Ectodermal cell (in vitro differentiated cells): ENCODE measurements around the gene KCNH6.

Experiments used
- H3K27ac ChIP-seq: 2 replicates; pipeline ENCODE4 v1.7.0; 2013; ENCODE audit warnings: mild to moderate bottlenecking, low read depth, low read length; ENCODE audit not compliant: insufficient read depth, poor library complexity, severe bottlenecking
- H3K27me3 ChIP-seq: 2 replicates; pipeline ENCODE4 v1.7.0; 2013; ENCODE audit warnings: mild to moderate bottlenecking, low read length; ENCODE audit not compliant: insufficient read depth, control insufficient read depth, poor library complexity, severe bottlenecking
- H3K36me3 ChIP-seq: one replicate; pipeline ENCODE4 v1.7.0; 2013; ENCODE audit warnings: low read length; ENCODE audit not compliant: control insufficient read depth, insufficient read depth
- H3K4me1 ChIP-seq: one replicate; pipeline ENCODE4 v1.7.0; 2013; ENCODE audit warnings: low read length; ENCODE audit not compliant: control insufficient read depth, insufficient read depth
- H3K4me3 ChIP-seq: 2 replicates; pipeline ENCODE4 v1.7.0; 2013; ENCODE audit warnings: low read depth, low read length, control low read depth; ENCODE audit not compliant: insufficient read depth
- H3K9me3 ChIP-seq: 2 replicates; pipeline ENCODE4 v1.7.0; 2013; ENCODE audit warnings: mild to moderate bottlenecking, low read length, moderate library complexity; ENCODE audit not compliant: control insufficient read depth
- WGBS, 2 experiments: methylation state at CpG; one replicate each; pipeline ENCODE4 v1.1.7; 2013; ENCODE audit warnings: missing lambda C conversion rate in 2 of 2; 5-methylcytosine and 5-hydroxymethylcytosine counted together

Gene KCNH6

DNA sequence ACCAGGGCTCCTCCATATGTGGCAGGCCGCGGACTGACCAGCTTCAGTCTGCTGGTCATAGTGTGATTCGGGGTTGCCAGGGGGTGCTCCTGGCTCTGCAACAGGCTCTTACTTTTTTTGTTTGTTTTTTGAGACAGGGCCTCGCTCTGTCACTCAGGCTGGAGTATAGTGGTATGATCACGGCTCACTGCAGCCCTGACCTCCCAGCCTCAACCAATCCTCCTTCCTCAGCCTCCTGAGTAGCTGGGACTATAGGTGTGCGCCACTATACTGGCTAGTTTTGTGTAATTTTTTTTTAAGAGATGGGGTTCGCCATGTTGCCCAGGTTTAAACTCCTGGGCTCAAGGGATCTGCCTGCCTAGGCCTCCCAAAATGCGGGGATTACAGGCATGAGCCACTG lies 11.8 kb upstream of the KCNH6 start:
- Histone ChIP-seq H3K9me3 (no peaks in the 10 kb centered on the region), H3K4me3 (no peak overlapping the region), H3K27me3 (no peaks in the 10 kb centered on the region), H3K36me3 (no peaks in the 10 kb centered on the region), H3K27ac (no peak overlapping the region), H3K4me1 (no peaks in the 10 kb centered on the region)
- WGBS, 2 experiments, result 90 to 94% methylated on average over 8 of the region's 8 CpGs

DNA sequence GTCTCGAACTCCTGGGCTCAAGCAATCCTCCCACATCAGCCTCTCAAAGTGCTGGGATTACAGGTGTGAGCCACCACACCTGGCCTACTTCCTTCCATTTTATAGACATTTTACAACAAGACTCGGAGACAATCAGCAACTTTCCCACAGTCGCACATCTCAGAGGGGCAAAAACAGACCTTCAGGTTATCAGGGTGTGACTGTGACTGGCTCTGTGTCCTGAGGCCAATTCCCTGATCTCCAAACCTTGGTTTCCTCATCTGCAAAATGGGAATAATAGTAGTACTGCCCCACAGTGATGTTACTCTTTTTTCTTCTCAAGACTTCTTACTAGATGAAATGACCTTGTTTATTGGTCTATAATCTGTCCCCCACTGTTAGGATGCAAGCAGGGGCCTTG lies 10.8 kb upstream of the KCNH6 start:
- Histone ChIP-seq H3K4me1 (no peaks in the 10 kb centered on the region), H3K27ac (no peak overlapping the region), H3K27me3 (no peaks in the 10 kb centered on the region), H3K9me3 (no peaks in the 10 kb centered on the region), H3K36me3 (no peaks in the 10 kb centered on the region), H3K4me3 (no peak overlapping the region)
- 93 to 96% methylated on average over 3 of the region's 3 CpGs for WGBS, 2 experiments

DNA sequence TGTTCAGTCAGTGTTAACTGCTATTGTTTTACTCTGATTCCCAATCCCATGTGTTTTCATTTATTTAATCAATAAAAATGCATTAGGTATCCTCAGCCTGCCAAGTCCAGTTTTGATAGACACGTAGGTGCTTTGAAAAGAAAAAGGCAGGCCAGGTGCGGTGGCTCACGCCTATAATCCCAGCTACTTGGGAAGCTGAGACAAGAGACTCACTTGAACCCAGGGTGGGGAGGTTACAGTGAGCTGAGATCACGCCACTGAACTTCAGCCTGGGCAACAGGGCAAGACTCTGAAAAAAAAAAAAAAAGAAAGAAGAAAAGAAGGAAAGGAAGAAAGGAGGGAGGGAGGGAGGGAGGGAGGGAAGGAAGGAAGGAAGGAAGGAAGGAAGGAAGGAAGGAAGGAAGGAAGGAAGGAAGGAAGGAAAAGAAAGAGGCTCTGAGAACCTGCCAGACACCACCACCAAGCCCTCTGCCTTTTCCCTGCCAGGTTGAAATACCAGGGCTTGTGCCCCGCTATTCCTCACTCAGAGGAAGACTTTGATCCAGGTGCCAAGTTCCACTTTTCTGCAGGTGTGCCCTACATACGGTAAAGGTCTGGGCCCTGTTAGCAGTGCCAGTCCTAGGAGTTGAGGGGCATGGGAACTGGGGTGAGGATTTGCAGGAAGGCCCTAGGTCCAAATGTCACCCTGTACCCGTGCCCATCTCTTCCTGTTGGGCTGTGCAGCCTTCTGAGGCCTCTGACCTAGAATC lies 10.1 kb upstream of the KCNH6 start:
- 94 to 95% methylated on average over 7 of the region's 7 CpGs for WGBS, 2 experiments
- no peaks in the 10 kb centered on the region for H3K36me3 ChIP-seq
- H3K4me3 ChIP-seq, result no peak overlapping the region
- no peak overlapping the region for H3K27ac ChIP-seq
- no peaks in the 10 kb centered on the region for H3K27me3 ChIP-seq
- no peaks in the 10 kb centered on the region for H3K9me3 ChIP-seq
- H3K4me1 ChIP-seq, result no peaks in the 10 kb centered on the region

DNA sequence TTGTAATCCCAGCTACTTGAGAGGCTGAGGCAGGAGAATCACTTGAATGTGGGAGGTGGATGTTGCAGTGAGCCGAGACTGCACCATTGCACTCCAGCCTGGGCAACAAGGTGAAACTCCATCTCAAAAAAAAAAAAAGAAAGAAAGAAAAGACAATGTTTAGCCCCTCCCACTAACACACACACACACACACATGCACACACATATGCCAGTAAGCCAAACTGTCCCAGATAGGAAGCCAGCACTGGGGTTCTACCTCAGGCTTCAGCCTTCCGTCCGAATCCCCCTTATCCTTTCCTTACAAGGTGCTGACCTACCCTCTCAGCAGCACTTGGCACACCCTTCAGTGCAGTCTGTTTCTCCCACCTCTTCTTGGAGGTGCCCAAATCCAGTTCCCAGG lies 8.7 kb upstream of the KCNH6 start:
- H3K36me3 ChIP-seq, result no peaks in the 10 kb centered on the region
- no peaks in the 10 kb centered on the region for H3K4me1 ChIP-seq
- WGBS, 2 experiments, result 91% methylated on average over 3 of the region's 3 CpGs
- H3K9me3 ChIP-seq, result no peaks in the 10 kb centered on the region
- H3K27me3 ChIP-seq, result no peaks in the 10 kb centered on the region
- H3K4me3 ChIP-seq, result no peak overlapping the region
- no peak overlapping the region for H3K27ac ChIP-seq

DNA sequence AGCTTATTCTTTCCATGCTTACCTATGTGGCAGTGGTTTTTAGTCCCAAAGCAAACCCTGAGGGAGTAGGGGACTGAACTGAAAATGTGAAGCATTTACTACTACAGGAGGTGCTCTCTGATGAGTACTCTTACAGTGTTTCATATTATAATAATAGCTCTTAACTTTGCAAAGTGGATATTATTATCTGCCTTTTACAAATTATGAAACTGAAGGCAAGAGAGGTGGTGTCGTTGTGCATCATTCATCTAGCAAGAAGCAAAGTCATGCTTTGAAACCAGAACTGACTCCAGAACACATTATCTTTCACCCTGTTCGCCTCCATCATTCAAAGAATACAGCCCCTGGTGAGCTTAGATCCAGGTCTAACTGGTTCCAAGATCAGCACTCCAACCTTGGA lies 8.2 kb upstream of the KCNH6 start:
- Histone ChIP-seq H3K4me1 (no peaks in the 10 kb centered on the region), H3K36me3 (no peaks in the 10 kb centered on the region), H3K27me3 (no peaks in the 10 kb centered on the region), H3K9me3 (no peaks in the 10 kb centered on the region), H3K27ac (no peak overlapping the region), H3K4me3 (no peak overlapping the region)
- 90 to 92% methylated on average over 2 of the region's 2 CpGs for WGBS, 2 experiments

DNA sequence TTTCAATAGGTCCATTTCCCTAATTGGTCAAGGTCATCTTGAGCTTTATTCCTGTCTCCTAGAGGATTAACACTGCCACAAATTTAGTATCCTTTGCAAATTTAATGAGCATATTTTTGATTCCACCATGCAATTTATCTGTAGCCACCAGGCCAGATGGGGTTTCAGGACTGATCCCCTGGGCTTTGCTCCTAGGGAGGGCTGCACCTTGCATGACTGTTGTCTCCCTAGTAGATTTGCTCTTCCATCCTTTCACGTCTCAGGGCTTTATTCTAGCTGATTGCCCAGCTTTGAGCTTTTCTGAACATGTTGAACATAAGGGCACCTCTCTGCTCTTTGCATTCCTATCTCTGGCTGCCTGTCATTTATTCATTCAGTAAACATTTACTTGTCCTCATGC lies 7.7 kb upstream of the KCNH6 start:
- Histone ChIP-seq H3K9me3 (no peaks in the 10 kb centered on the region), H3K27ac (no peak overlapping the region), H3K4me3 (no peak overlapping the region), H3K36me3 (no peaks in the 10 kb centered on the region), H3K27me3 (no peaks in the 10 kb centered on the region), H3K4me1 (no peaks in the 10 kb centered on the region)
- 74 to 85% methylated on average over 1 of the region's 1 CpG for WGBS, 2 experiments

DNA sequence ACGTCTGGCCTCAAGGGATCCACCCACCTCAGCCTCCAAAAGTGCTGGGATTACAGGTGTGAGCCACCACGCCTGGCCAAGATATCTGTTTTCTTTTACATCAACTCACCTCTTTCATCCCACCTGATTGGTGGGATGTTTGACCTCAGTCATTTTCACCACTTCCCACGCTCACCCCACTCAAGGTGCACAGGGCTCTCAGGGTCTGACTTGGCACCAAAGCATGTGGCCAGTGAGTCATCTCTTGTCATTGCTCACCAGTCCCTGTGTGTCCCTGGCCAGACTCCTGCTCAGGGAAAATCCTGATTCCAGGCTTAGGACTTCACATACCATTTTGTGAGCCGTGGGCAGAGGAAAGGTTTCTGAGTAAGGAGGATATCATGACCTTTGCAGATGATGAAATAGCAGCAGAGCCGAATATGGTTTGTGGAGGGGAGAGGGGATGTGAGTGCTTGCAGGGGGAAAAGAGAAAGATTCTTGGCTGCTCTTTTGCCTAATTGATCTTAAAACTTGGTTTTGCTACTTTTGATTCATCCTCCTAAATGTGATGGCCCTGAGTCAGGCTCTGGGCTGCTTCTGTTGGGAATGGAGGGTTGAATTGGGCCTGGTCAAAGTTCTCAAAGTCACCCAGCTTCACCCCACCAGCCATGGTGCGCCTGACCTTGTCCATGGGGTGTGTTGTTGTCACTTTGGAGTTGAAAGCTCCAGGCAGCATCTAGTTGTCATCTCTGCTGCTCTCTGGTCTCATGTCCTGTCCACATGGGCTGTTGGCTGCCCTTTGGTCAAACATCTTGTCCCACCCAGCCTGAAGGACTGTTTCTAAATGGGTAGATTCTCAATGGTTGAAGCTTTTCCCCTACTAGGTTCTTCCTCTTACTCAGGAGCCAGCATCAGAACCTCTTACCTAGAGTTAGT lies 6.0 kb upstream of the KCNH6 start:
- H3K27me3 ChIP-seq, result no peaks in the 10 kb centered on the region
- H3K27ac ChIP-seq, result no peak overlapping the region
- H3K36me3 ChIP-seq, result no peaks in the 10 kb centered on the region
- no peaks in the 10 kb centered on the region for H3K4me1 ChIP-seq
- no peak overlapping the region for H3K4me3 ChIP-seq
- H3K9me3 ChIP-seq, result no peaks in the 10 kb centered on the region
- 88 to 89% methylated on average over 6 of the region's 6 CpGs for WGBS, 2 experiments

DNA sequence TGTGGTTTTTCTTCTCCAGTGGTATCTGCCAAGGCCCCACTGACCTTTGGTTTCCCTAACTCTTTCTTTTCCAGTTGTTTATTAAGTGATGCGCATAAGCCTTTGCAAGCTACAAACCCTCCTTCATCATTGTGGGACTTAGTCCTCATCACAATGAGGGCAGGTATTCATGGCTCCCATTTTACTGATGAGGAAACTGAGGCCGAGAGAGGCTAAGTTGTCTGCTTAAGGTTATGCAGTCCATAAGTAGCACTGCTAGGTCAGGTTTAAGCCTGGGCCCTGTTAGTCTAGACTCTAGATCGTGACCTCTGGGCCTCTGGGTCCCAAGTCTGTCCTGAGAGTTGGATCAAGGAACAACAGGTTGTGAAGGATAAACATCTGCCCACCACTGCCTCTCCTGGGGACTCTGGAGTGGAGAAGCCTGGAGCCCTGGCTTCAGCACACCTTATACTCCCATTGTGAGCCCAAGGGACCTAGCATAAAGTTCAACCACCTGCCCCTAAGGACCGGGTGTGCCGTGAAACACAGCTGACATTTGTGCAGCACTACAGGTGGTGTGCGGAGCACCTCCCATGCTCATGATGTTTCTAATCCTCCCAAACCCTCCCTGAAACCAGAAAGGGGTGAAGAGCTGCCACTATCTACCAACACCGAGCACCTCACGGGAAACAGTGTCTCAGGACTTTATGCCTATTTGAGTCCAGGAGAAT lies 5.2 kb upstream of the KCNH6 start:
- Histone ChIP-seq H3K4me1 (no peaks in the 10 kb centered on the region), H3K4me3 (no peak overlapping the region), H3K27ac (no peak overlapping the region), H3K36me3 (no peaks in the 10 kb centered on the region), H3K27me3 (no peaks in the 10 kb centered on the region), H3K9me3 (no peaks in the 10 kb centered on the region)
- WGBS, 2 experiments, result 81% methylated on average over 8 of the region's 8 CpGs

DNA sequence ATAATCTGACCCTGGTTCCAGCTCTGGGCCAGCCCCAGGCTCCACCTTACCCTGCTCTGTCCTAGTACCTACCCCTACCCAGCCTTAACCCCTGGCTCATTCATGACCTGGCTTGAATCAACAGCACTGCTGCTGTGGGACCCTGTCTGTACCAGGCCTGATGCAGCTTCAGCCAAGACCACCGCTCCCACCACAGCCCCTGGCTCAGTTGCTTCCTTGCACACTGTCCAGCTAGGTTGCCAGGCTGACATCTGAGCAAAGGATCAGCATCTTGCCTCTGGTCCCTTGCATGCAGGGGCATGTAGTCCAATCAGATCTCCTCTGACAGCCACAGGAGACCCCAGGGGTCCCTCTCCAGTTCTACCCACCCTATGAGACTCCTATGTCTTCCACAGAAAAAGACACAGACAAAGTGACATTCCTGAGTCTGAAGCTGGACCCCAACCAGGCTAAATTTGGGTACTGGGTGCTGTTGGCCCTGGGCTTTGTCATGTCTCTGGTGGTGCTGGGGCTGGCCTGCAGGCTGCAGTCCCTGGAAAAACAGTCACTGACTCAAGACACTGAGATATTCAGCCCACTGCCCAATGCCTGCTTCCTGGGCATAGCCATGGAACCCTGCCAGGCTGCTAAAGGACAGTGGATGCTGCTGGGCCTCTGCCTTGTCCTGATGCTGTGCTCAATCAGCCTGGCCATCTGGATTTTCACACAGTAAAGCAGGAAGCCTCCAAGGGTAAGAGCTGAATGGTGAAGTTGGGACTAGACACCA lies 3.9 kb upstream of the KCNH6 start:
- Histone ChIP-seq H3K27ac (no peak overlapping the region), H3K27me3 (peaks cover 12% of the 10 kb centered on the region), H3K4me3 (no peak overlapping the region), H3K36me3 (no peaks in the 10 kb centered on the region), H3K9me3 (no peaks in the 10 kb centered on the region), H3K4me1 (no peaks in the 10 kb centered on the region)
- WGBS, 2 experiments, result 95% methylated on average over 1 of the region's 1 CpG
